Hematopoietic multipotent progenitor cell treated with erythropoietin and hydrocortisone succinate and interleukin-3 and kit ligand, for 17 days (in vitro differentiated cells): ENCODE results near the gene CPXM2.

Experiments used
- DNase-seq: peaks from one replicate; pipeline ENCODE4 v3.0.0-alpha.2; 2015; ENCODE audit warnings: low spot score

CPXM2 gene

GRCh38 chr10:123869020-123869414 lies 22.6 kb downstream of the CPXM2 start:
- DNase-seq = no peak

- DNase-seq = no peak
Observed at GRCh38 chr10:123868038-123869019, 23.3 kb downstream of the CPXM2 start.

- DNase-seq = no peak
Observed at GRCh38 chr10:123865880-123866279, 25.7 kb downstream of the CPXM2 start.

GRCh38 chr10:123865350-123865749 lies 26.3 kb downstream of the CPXM2 start:
- no peak for DNase-seq

- no peak for DNase-seq
Observed at GRCh38 chr10:123864923-123865322, 26.7 kb downstream of the CPXM2 start.

GRCh38 chr10:123863721-123864482 lies 27.7 kb downstream of the CPXM2 start:
- no peak for DNase-seq

- no peak for DNase-seq
Observed at GRCh38 chr10:123863183-123863575, 28.4 kb downstream of the CPXM2 start.

GRCh38 chr10:123862421-123863182 lies 29.0 kb downstream of the CPXM2 start:
- DNase-seq = no peak

GRCh38 chr10:123860856-123861255 lies 30.8 kb downstream of the CPXM2 start:
- DNase-seq = no peak

GRCh38 chr10:123860209-123860608 lies 31.4 kb downstream of the CPXM2 start:
- no peak for DNase-seq

- no peak for DNase-seq
Observed at GRCh38 chr10:123859653-123860050, 32.0 kb downstream of the CPXM2 start.

GRCh38 chr10:123858907-123859652 lies 32.5 kb downstream of the CPXM2 start:
- no peak for DNase-seq

- DNase-seq = no peak
Observed at GRCh38 chr10:123858077-123858681, 33.4 kb downstream of the CPXM2 start.

GRCh38 chr10:123857616-123858015 lies 34.0 kb downstream of the CPXM2 start:
- DNase-seq = no peak

GRCh38 chr10:123855008-123855684 lies 36.5 kb downstream of the CPXM2 start:
- DNase-seq = no peak

- no peak for DNase-seq
Observed at GRCh38 chr10:123854498-123854897, 37.1 kb downstream of the CPXM2 start.

GRCh38 chr10:123854003-123854402 lies 37.6 kb downstream of the CPXM2 start:
- DNase-seq = no peak

GRCh38 chr10:123852411-123852951 lies 39.1 kb downstream of the CPXM2 start:
- DNase-seq = no peak

- no peak for DNase-seq
Observed at GRCh38 chr10:123848564-123849457, 42.8 kb downstream of the CPXM2 start.
